ENCODE data around the gene TFCP2L1.

- TF ChIP-seq POLR2AphosphoS5 (IDR thresholded peaks at IDR 0.05; ENCODE audit: borderline replicate concordance, low read depth, low read length), result no peak
- TF ChIP-seq EZH2 (IDR thresholded peaks at IDR 0.05), result no peak
- no peak for TF ChIP-seq FOXP2 (optimal IDR thresholded peaks at IDR 0.05; ENCODE audit: control extremely low read depth, extremely low read length, insufficient read depth)
Observed at GRCh38 chr2:121172456-121172855, 112.5 kb downstream of the TFCP2L1 start.

Data from SK-N-MC (cell line).